HG02981 (cell line): Measurements from ENCODE around the gene IL1B.
"Not testable (repeated sequence)": the region's sequence is repeated elsewhere in the genome, so short reads cannot be mapped to it uniquely, and the experiment has no call there.

Experiments
- ATAC-seq: cut with Tn5 transposase; IDR thresholded peaks from one replicate; pipeline ENCODE4 v1.9.1; 2021; ENCODE audit warnings: mild to moderate bottlenecking, moderate library complexity; ENCODE audit not compliant: unreplicated experiment

IL1B gene

GRCh38 chr2:112859406-112860183 is 23.0 kb upstream of the IL1B start:
- ATAC-seq, result not testable (repeated sequence)

- ATAC-seq, result no peak
Observed at GRCh38 chr2:112850588-112850987, 14.0 kb upstream of the IL1B start.

- no peak for ATAC-seq
Observed at GRCh38 chr2:112849956-112850355, 13.4 kb upstream of the IL1B start.

GRCh38 chr2:112848833-112849232 is 12.3 kb upstream of the IL1B start:
- ATAC-seq, result no peak

- no peak for ATAC-seq
Observed at GRCh38 chr2:112846031-112846430, 9.5 kb upstream of the IL1B start.

- ATAC-seq, result no peak
Observed at GRCh38 chr2:112843836-112844235, 7.3 kb upstream of the IL1B start.

GRCh38 chr2:112843288-112843687 is 6.7 kb upstream of the IL1B start:
- ATAC-seq, result no peak

- no peak for ATAC-seq
Observed at GRCh38 chr2:112841295-112842044, 4.9 kb upstream of the IL1B start.

GRCh38 chr2:112840068-112840445 is 3.5 kb upstream of the IL1B start:
- no peak for ATAC-seq

- no peak for ATAC-seq
Observed at GRCh38 chr2:112839407-112840067, 3.0 kb upstream of the IL1B start.

- no peak for ATAC-seq
Observed at GRCh38 chr2:112836163-112836560, 417 bp downstream of the IL1B start.

GRCh38 chr2:112835536-112836162 is 930 bp downstream of the IL1B start:
- ATAC-seq, result no peak

GRCh38 chr2:112835061-112835501 is 1.5 kb downstream of the IL1B start:
- no peak for ATAC-seq

- ATAC-seq, result no peak
Observed at GRCh38 chr2:112834396-112835037, 2.1 kb downstream of the IL1B start.

GRCh38 chr2:112833976-112834375 is 2.6 kb downstream of the IL1B start:
- ATAC-seq, result no peak

GRCh38 chr2:112833639-112833931 is 3.0 kb downstream of the IL1B start:
- ATAC-seq, result not testable (repeated sequence)

GRCh38 chr2:112832841-112833638 is 3.5 kb downstream of the IL1B start:
- ATAC-seq, result no peak

GRCh38 chr2:112831946-112832840 is 4.4 kb downstream of the IL1B start:
- no peak for ATAC-seq

GRCh38 chr2:112831513-112831845 is 5.1 kb downstream of the IL1B start:
- ATAC-seq, result no peak
